Measurements from ENCODE around the gene OSBPL2. TPM values are rescaled to one million over a fixed set of nuclear protein-coding genes. Genes with fewer than 3 reads are reported as not detected.
A peak's percentile ranks its signal among the peaks of the same experiment; 100 is the strongest.

Gene OSBPL2
- total RNA-seq, 2 experiments from 2014 or later, result 17.2 to 40.0 TPM

GRCh38 chr20:62327726-62328495 is 89.6 kb downstream of the OSBPL2 start:
- DNase-seq (ENCODE audit: low spot score), result no peak
- H4K20me1 ChIP-seq (ENCODE audit: insufficient read depth, low read length), result no peaks in the 10 kb centered on the region
- no peak for TF ChIP-seq EZH2phosphoT487 (IDR thresholded peaks at IDR 0.05; ENCODE audit: borderline replicate concordance, low read depth, low read length)
- TF ChIP-seq CTCF (conservative IDR thresholded peaks at IDR 0.05; ENCODE audit: low read length), result 0 out of 2 replicates have a peak, but pooled peaks have one; percentile 20
- H3K79me2 ChIP-seq (ENCODE audit: insufficient read depth, low read depth, low read length), result no peaks in the 10 kb centered on the region
- no peak overlapping the region for H3K4me3 ChIP-seq (ENCODE audit: low read depth, low read length, poor library complexity, severe bottlenecking)
- CTCF ChIA-PET (ENCODE audit: unreplicated experiment), result no interaction called here
- H3K9me3 ChIP-seq (ENCODE audit: low read length), result no peaks in the 10 kb centered on the region
- no peak overlapping the region for H3K4me2 ChIP-seq (ENCODE audit: low read length)
- no peaks in the 10 kb centered on the region for H3K9me2 ChIP-seq (ENCODE audit: insufficient read depth, low read length)
- intact Hi-C loops (cut with micrococcal nuclease; ENCODE audit: unreplicated experiment), result no loop called here
- POLR2A ChIA-PET, result interaction anchor here (0.7 kb wide), 1 partner anchor 12 kb away, joined by 3 read pairs; no protein-coding TSS in a partner anchor
- BruUV-seq (replicated peaks), result no TSS peak
- H2AFZ ChIP-seq (ENCODE audit: low read length), result no peak overlapping the region
- no peak overlapping the region for H3K27ac ChIP-seq (ENCODE audit: low read depth, low read length, poor library complexity, severe bottlenecking)
- H3K36me3 ChIP-seq (ENCODE audit: insufficient read depth, low read length), result peaks cover 63% of the 10 kb centered on the region
- peaks cover 7% of the 10 kb centered on the region for H3K4me1 ChIP-seq (ENCODE audit: insufficient read depth, low read length, poor library complexity, severe bottlenecking)

DNA sequence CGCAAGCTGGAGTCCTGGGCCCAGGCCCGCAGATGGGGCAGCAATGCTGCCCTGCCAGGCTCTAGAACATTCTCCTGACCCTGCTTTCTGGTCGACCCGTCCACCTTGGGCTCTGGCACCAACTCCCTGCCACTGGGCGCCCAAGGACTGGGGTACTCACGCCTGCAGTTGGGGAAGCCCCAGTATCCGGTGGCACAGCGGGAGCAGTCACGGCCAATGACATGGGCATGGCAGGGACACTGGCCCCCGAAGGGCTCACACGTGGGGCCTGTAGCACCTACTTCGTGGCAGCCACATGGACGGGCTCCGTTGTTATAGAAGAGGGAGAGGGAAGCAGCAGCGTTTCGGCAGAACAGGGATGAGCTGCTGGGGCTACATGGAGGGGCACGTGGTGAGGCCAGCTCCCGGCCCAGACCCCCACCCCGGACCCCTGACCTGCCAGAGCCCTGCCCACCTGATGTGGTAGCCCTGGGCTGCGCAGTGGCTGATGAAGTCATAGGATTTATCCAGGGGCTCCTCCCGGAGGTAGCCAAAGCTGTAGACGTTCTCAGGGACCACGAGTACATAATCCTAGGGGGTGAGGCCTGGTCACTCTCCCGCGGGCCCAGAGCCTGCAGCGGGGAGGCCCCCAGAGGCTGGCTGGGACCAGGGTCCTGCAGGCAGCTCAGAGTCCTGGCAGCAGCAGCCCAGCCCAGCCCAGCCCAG is 90.5 kb downstream of the OSBPL2 start:
- no peak for DNase-seq (ENCODE audit: low spot score)
- H3K9me3 ChIP-seq (ENCODE audit: low read length), result no peaks in the 10 kb centered on the region
- no peak overlapping the region for H3K27ac ChIP-seq (ENCODE audit: low read depth, low read length, poor library complexity, severe bottlenecking)
- H3K9me2 ChIP-seq (ENCODE audit: insufficient read depth, low read length), result no peaks in the 10 kb centered on the region
- no peaks in the 10 kb centered on the region for H4K20me1 ChIP-seq (ENCODE audit: insufficient read depth, low read length)
- peaks cover 62% of the 10 kb centered on the region for H3K36me3 ChIP-seq (ENCODE audit: insufficient read depth, low read length)
- ChIA-PET POLR2A (no interaction called here), CTCF (ENCODE audit: unreplicated experiment) (no interaction called here)
- no peak overlapping the region for H3K4me2 ChIP-seq (ENCODE audit: low read length)
- TF ChIP-seq EZH2phosphoT487 (IDR thresholded peaks at IDR 0.05; ENCODE audit: borderline replicate concordance, low read depth, low read length), result no peak
- TF ChIP-seq CTCF (conservative IDR thresholded peaks at IDR 0.05; ENCODE audit: low read length), result no peak
- no peak overlapping the region for H3K4me3 ChIP-seq (ENCODE audit: low read depth, low read length, poor library complexity, severe bottlenecking)
- intact Hi-C loops (cut with micrococcal nuclease; ENCODE audit: unreplicated experiment), result no loop called here
- H3K4me1 ChIP-seq (ENCODE audit: insufficient read depth, low read length, poor library complexity, severe bottlenecking), result peaks cover 7% of the 10 kb centered on the region
- H3K79me2 ChIP-seq (ENCODE audit: insufficient read depth, low read depth, low read length), result no peaks in the 10 kb centered on the region
- BruUV-seq (replicated peaks), result TSS peak; percentile 38
- no peak overlapping the region for H2AFZ ChIP-seq (ENCODE audit: low read length)

All from OCI-LY7 (cell line).